Neural progenitor cell (in vitro differentiated cells): ENCODE measurements around the gene AXIN2. TPM values are rescaled to one million over a fixed set of nuclear protein-coding genes. Genes with fewer than 3 reads are reported as not detected.
A peak's percentile ranks its signal among the peaks of the same experiment; 100 is the strongest.

ENCODE experiments used
- DNase-seq: peaks from one replicate; pipeline ENCODE4 v3.0.0-alpha.2; 2016; ENCODE audit warnings: low spot score
- H2AFZ ChIP-seq: fragments of 200-600 bp; sonication (generic); replicated peaks from 2 replicates; pipeline ENCODE4 v1.6.1; 2016; ENCODE audit warnings: antibody characterized with exemption
- H3F3A ChIP-seq: fragments of 200-600 bp; sonication (generic); 2 replicates; pipeline ENCODE4 v1.6.1; 2016; ENCODE audit warnings: antibody characterized with exemption, low read depth
- H3K27ac ChIP-seq: fragments of 200-600 bp; sonication (generic); 2 replicates; pipeline ENCODE4 v1.5.1; 2016; ENCODE audit warnings: mild to moderate bottlenecking
- H3K27me3 ChIP-seq: fragments of 200-600 bp; sonication (generic); 2 replicates; pipeline ENCODE4 v1.6.1; 2016; ENCODE audit warnings: mild to moderate bottlenecking, moderate library complexity
- H3K36me3 ChIP-seq: fragments of 200-600 bp; sonication (generic); 2 replicates; pipeline ENCODE4 v1.5.1; 2016
- H3K4me1 ChIP-seq: fragments of 200-600 bp; sonication (generic); 2 replicates; pipeline ENCODE4 v1.6.1; 2016; ENCODE audit warnings: mixed run types
- H3K4me2 ChIP-seq: fragments of 200-600 bp; sonication (generic); 2 replicates; pipeline ENCODE4 v1.6.1; 2016
- H3K4me3 ChIP-seq: fragments of 200-600 bp; sonication (generic); 2 replicates; pipeline ENCODE4 v1.5.1; 2016
- H3K79me2 ChIP-seq: fragments of 200-600 bp; sonication (generic); 2 replicates; pipeline ENCODE4 v1.6.1; 2016; ENCODE audit warnings: low read depth
- H3K9ac ChIP-seq: fragments of 200-600 bp; sonication (generic); 2 replicates; pipeline ENCODE4 v1.6.1; 2016
- H3K9me3 ChIP-seq: fragments of 200-600 bp; sonication (generic); 2 replicates; pipeline ENCODE4 v1.5.1; 2016; ENCODE audit warnings: low read depth
- H4K20me1 ChIP-seq: fragments of 200-600 bp; sonication (generic); 2 replicates; pipeline ENCODE4 v1.6.1; 2016; ENCODE audit warnings: low read depth
- H3K27ac Mint-ChIP-seq: 3 replicates; pipeline ENCODE4 v1.8.0; 2021; ENCODE audit warnings: mixed read lengths
- H3K27me3 Mint-ChIP-seq: 2 replicates; pipeline ENCODE4 v1.8.0; 2022; ENCODE audit warnings: low read depth, mild to moderate bottlenecking, inconsistent platforms, moderate library complexity, mixed read lengths; ENCODE audit not compliant: insufficient read depth
- H3K36me3 Mint-ChIP-seq: 3 replicates; pipeline ENCODE4 v1.8.0; 2021; ENCODE audit warnings: mixed read lengths
- H3K4me1 Mint-ChIP-seq: 3 replicates; pipeline ENCODE4 v1.8.0; 2021; ENCODE audit warnings: mixed read lengths
- H3K4me3 Mint-ChIP-seq: 3 replicates; pipeline ENCODE4 v1.8.0; 2021; ENCODE audit warnings: mild to moderate bottlenecking, moderate library complexity, mixed read lengths
- H3K9me3 Mint-ChIP-seq: 3 replicates; pipeline ENCODE4 v1.8.0; 2020; ENCODE audit warnings: mixed read lengths
- CTCF ChIP-seq: fragments of 200-600 bp; sonication (generic); IDR thresholded peaks from 2 replicates; pipeline ENCODE4 v1.5.1; 2017; ENCODE audit warnings: antibody characterized with exemption, mild to moderate bottlenecking
- EZH2 ChIP-seq: fragments of 200-600 bp; sonication (generic); IDR thresholded peaks from 2 replicates; pipeline ENCODE4 v1.6.1; 2017; ENCODE audit warnings: antibody characterized with exemption, mild to moderate bottlenecking, moderate library complexity
- EZH2phosphoT487 ChIP-seq: fragments of 200-600 bp; sonication (generic); IDR thresholded peaks from 2 replicates; pipeline ENCODE4 v1.6.1; 2017; ENCODE audit warnings: antibody characterized with exemption
- total RNA-seq: library from RNA; depleted of rRNA; stranded (reverse); fragments of >200 nt; gene quantifications from 2 replicates; pipeline ENCODE4 v1.2.3, GENCODE V29; 2015; ENCODE audit warnings: low replicate concordance

The AXIN2 gene
- total RNA-seq, 1 donor from 2014 or later = 22.0 TPM

- Histone ChIP-seq H3K4me2 (peak overlapping the region; percentile 81), H3K4me1 (peaks cover 69% of the 10 kb centered on the region), H3K9ac (no peak overlapping the region), H3K9me3 (no peaks in the 10 kb centered on the region), H3K79me2 (peaks cover 42% of the 10 kb centered on the region), H2AFZ (no peak overlapping the region), H3K36me3 (peaks cover 3% of the 10 kb centered on the region), H3F3A (peaks cover 40% of the 10 kb centered on the region), H4K20me1 (peaks cover 44% of the 10 kb centered on the region), H3K27ac (peak overlapping the region; percentile 74), H3K27me3 (peaks cover 11% of the 10 kb centered on the region), H3K4me3 (peak overlapping the region; percentile 35)
- peaks cover 75% of the 10 kb centered on the region for H3K36me3 Mint-ChIP-seq
- H3K4me3 Mint-ChIP-seq = peak overlapping the region; percentile 80
- TF ChIP-seq EZH2phosphoT487 = no peak
- peak; percentile 25 for TF ChIP-seq CTCF
- TF ChIP-seq EZH2 = no peak
- H3K9me3 Mint-ChIP-seq = no peaks in the 10 kb centered on the region
- peak overlapping the region; percentile 98 for H3K27ac Mint-ChIP-seq
- DNase-seq = no peak
- peaks cover 94% of the 10 kb centered on the region for H3K4me1 Mint-ChIP-seq
- H3K27me3 Mint-ChIP-seq = peaks cover 2% of the 10 kb centered on the region
Measured at GRCh38 chr17:65546579-65546978, 14.9 kb downstream of the AXIN2 start.

GRCh38 chr17:65545705-65546523, 15.5 kb downstream of the AXIN2 start:
- no peak overlapping the region for H2AFZ ChIP-seq
- Mint-ChIP-seq H3K27ac (peak overlapping the region; percentile 98), H3K4me3 (peak overlapping the region; percentile 80), H3K36me3 (peaks cover 77% of the 10 kb centered on the region), H3K4me1 (peaks cover 94% of the 10 kb centered on the region), H3K9me3 (no peaks in the 10 kb centered on the region), H3K27me3 (peaks cover 2% of the 10 kb centered on the region)
- H3F3A ChIP-seq = peaks cover 40% of the 10 kb centered on the region
- no peak overlapping the region for H3K9ac ChIP-seq
- peak overlapping the region; percentile 81 for H3K4me2 ChIP-seq
- H3K27ac ChIP-seq = peak overlapping the region; percentile 74
- peaks cover 3% of the 10 kb centered on the region for H3K36me3 ChIP-seq
- H3K4me1 ChIP-seq = peaks cover 68% of the 10 kb centered on the region
- TF ChIP-seq CTCF = no peak
- TF ChIP-seq EZH2 = no peak
- peak; percentile 79 for TF ChIP-seq EZH2phosphoT487
- H3K9me3 ChIP-seq = no peaks in the 10 kb centered on the region
- peaks cover 11% of the 10 kb centered on the region for H3K27me3 ChIP-seq
- DNase-seq = peak; percentile 96
- peaks cover 49% of the 10 kb centered on the region for H3K79me2 ChIP-seq
- H4K20me1 ChIP-seq = peaks cover 48% of the 10 kb centered on the region
- H3K4me3 ChIP-seq = peak overlapping the region; percentile 35

- no peak overlapping the region for H2AFZ ChIP-seq
- peaks cover 10% of the 10 kb centered on the region for H3K36me3 ChIP-seq
- H3K27me3 ChIP-seq = peaks cover 11% of the 10 kb centered on the region
- peaks cover 59% of the 10 kb centered on the region for H4K20me1 ChIP-seq
- Mint-ChIP-seq H3K27me3 (peaks cover 2% of the 10 kb centered on the region), H3K9me3 (no peaks in the 10 kb centered on the region), H3K27ac (peak overlapping the region; percentile 82), H3K4me1 (peaks cover 92% of the 10 kb centered on the region), H3K36me3 (peaks cover 69% of the 10 kb centered on the region), H3K4me3 (peak overlapping the region; percentile 63)
- peaks cover 57% of the 10 kb centered on the region for H3K79me2 ChIP-seq
- no peak for DNase-seq
- H3K9ac ChIP-seq = no peak overlapping the region
- TF ChIP-seq CTCF (no peak), EZH2phosphoT487 (no peak), EZH2 (no peak)
- no peak overlapping the region for H3K4me3 ChIP-seq
- H3K9me3 ChIP-seq = no peaks in the 10 kb centered on the region
- peak overlapping the region; percentile 64 for H3K4me2 ChIP-seq
- H3F3A ChIP-seq = peaks cover 47% of the 10 kb centered on the region
- H3K27ac ChIP-seq = no peak overlapping the region
- H3K4me1 ChIP-seq = peaks cover 64% of the 10 kb centered on the region
Measured at GRCh38 chr17:65544672-65545071, 16.8 kb downstream of the AXIN2 start.
